ENCODE results near the gene KIAA0930.

DNA sequence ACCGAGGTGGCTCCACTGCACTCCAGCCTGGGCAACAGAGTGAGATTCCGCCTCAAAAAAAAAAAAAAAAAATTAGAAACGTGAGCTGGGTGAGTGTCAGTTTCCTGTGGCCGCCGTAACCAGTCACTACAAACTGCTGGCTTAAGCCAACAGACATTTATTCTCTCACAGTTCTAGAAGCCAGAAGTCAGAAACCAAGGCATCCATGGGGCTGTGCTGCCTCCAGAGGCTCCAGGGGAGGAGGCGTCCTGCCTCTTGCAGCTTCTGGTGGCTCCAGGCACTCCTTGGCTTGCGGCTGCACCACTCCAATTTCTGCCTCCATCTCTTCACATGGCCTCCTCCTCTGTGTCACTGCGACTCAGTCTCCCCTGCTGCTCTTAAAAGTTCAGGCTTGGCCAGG, 11.1 kb upstream of the KIAA0930 start:
- TF ChIP-seq MXI1 (IDR thresholded peaks at IDR 0.05; ENCODE audit: borderline replicate concordance, low read depth, low read length): no peak
- no peak for TF ChIP-seq RAD21 (IDR thresholded peaks at IDR 0.05; ENCODE audit: low read length)
- no peak for TF ChIP-seq POLR2A (IDR thresholded peaks at IDR 0.05; ENCODE audit: low read depth, low read length)
- TF ChIP-seq RFX5 (IDR thresholded peaks at IDR 0.05; ENCODE audit: low read depth, low read length): no peak
- TF ChIP-seq, protein P1, sequence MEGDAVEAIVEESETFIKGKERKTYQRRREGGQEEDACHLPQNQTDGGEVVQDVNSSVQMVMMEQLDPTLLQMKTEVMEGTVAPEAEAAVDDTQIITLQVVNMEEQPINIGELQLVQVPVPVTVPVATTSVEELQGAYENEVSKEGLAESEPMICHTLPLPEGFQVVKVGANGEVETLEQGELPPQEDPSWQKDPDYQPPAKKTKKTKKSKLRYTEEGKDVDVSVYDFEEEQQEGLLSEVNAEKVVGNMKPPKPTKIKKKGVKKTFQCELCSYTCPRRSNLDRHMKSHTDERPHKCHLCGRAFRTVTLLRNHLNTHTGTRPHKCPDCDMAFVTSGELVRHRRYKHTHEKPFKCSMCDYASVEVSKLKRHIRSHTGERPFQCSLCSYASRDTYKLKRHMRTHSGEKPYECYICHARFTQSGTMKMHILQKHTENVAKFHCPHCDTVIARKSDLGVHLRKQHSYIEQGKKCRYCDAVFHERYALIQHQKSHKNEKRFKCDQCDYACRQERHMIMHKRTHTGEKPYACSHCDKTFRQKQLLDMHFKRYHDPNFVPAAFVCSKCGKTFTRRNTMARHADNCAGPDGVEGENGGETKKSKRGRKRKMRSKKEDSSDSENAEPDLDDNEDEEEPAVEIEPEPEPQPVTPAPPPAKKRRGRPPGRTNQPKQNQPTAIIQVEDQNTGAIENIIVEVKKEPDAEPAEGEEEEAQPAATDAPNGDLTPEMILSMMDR (conservative IDR thresholded peaks at IDR 0.05; ENCODE audit: low read depth, low read length): no peak
- TF ChIP-seq RCOR1 (IDR thresholded peaks at IDR 0.05; ENCODE audit: insufficient replicate concordance, low read length): no peak
- TF ChIP-seq BHLHE40 (IDR thresholded peaks at IDR 0.05; ENCODE audit: low read depth, low read length): no peak
- TF ChIP-seq SMC3 (IDR thresholded peaks at IDR 0.05; ENCODE audit: low read depth, low read length): no peak
